Right kidney (tissue), 1 donor: ENCODE data around the gene HOMER3.
A peak's percentile ranks its signal among the peaks of the same experiment; 100 is the strongest.
"Not testable (repeated sequence)": the region's sequence is repeated elsewhere in the genome, so short reads cannot be mapped to it uniquely, and the experiment has no call there.

Experiments
- DNase-seq: peaks from one replicate; pipeline ENCODE4 v3.0.0-alpha.2; 2016

The HOMER3 gene

DNA sequence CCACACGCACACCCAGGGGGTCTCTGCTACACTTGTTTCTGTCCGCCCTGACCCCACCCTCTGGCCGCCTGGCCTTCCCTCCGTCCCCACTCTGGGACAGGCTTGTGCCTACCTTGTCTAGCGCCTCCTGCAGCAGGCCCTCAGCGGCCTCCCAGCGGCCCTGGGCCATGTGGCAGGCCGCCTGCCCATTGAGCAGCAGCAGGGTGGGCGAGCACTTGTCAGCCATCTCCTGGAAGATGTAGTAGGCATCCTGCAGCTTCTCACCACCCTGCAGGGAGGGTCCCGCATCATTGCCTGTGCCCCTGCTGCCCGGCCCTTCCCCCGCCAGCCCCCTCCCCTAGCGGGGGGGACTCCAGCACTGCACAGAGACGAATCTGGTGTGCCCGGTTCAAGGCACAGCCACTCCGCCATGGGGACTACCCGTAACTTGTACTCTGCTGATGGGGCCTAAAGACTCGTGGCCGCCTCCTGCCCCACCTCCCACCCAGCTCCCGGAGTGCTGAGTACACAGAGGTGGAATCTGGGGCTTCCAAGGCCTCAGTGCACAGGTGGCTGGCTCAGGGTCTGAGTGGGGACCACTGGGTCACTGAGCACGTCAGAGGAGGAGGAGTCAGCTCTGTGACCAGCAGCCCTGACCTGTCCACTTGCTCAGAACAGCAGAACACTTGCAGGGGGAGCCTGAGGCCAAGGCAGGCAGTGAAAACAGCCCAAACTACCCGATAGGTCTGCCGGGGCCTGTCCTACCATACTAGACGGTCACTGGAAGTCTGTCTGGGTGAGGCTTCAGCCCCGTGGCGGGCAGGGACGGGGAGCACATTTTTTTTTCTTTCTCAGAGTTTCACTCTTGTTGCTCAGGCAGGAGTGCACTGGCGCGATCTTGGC is 37.6 kb downstream of the HOMER3 start:
- no peak for DNase-seq

DNA sequence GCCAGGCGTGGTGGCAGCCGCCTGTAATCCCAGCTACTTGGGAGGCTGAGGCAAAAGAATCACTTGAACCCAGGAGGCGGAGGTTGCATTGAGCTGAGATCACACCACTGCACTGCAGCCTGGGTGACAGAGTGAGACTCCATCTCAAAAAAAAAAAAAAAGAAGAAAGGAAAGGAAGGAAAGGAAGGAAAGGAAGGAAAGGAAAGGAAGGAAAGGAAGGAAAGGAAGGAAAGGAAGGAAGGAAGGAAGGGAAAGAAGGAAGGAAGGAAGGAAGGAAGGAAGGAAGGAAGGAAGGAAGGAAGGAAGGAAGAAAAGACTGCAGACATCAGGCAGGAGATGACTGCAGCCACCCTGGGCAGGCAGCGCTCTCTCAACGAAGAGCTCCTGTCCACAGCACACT is 38.5 kb downstream of the HOMER3 start:
- DNase-seq: not testable (repeated sequence)

DNA sequence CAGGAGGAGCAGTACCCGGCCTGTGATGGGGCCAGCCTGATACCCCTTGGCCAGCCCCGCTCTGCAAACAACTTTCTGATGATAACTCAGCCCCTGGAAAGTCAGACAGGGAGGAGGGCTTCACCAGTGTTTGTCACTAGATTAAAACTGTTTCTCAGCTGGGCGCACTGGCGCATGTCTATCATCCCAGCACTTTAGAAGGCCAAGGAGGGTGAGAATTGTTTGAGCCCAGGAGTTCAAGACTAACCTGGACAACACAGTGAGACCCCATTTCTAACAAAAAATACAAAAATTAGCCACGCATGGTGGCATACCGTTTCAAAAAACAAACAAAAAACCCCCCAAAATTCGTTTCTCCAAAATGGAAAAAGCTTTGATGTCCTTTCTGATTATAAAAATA is 39.5 kb downstream of the HOMER3 start:
- DNase-seq: no peak

DNA sequence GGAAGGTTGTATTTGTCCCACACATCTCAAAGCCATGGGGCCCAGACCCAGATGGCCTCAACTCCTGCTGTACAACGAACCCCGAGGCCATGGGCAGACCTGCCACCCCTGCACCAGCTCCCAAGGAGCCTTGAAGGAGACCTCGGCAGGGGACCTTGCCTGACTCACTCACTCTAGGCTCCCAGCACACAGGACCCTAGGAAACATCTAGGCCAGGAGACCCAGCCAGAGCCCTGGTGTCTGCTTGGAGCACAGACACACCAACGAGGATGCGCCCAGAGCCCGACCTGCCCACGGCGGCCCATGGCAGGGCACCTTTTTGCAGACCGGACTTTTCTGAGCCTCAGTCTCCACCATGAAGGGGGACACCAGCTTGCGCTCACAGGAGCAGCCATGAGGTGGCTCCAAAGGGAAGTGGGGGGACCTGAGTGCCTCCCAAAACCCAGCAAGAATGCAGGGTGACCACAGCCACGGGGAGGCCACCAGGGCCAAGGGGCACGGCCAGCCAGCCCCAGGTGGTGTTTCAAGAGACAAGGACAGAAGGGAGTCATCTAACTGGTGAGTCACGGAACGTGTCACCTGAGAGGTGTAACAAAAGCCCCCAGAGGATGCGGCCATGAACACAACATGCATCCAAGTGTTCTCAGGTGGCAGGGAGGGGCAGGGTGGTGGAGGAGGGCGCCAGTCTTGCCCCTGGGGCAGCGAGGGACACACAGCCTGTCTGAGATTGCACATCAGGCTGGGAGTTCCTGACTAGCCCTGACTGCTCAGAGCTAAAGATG is 40.1 kb downstream of the HOMER3 start:
- DNase-seq: no peak

DNA sequence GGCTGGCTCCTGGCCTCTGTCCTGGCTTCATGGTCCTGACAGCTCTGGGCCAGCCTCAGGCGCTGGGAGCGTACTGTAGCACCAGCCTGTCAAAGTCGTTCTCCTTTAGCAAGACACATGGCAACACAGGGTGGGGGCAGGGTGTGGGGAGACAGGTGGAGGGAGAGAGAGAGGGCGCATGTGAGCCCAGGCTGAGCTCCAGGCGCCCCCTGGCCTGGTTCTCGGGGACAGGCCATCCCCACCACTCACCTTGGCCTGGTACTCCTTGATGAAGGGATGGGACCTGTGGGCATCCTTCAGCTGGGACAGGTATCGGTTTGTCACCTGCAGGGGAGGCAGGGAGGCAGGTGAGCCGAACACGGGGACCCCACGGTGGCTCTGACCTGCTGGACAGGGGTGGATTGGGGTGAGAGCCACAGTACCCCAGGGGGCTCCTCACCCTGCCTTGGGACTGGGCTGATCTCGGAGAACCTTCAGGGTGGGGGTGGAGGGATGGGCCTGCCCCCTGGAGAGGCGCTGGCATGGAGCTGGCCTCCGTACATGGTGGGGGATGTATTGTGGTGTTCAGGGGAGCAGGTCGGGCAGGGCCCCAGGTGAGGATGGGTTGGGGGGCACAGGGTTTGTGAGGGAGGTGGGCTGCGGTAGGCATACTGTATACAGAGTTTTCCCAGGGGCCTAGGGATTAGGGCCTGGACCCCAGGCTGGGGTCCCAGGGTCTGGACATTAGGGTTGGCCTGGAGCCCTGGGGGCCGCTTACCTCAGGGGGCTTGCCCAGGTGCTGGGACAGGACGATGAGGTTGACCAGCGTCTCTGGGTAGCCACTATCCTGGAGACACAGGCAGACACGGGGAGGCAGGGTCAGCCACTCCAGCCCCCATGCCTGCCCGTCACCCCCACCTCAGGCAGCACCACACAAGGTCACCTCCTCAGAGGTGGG is 41.1 kb downstream of the HOMER3 start:
- DNase-seq: no peak

DNA sequence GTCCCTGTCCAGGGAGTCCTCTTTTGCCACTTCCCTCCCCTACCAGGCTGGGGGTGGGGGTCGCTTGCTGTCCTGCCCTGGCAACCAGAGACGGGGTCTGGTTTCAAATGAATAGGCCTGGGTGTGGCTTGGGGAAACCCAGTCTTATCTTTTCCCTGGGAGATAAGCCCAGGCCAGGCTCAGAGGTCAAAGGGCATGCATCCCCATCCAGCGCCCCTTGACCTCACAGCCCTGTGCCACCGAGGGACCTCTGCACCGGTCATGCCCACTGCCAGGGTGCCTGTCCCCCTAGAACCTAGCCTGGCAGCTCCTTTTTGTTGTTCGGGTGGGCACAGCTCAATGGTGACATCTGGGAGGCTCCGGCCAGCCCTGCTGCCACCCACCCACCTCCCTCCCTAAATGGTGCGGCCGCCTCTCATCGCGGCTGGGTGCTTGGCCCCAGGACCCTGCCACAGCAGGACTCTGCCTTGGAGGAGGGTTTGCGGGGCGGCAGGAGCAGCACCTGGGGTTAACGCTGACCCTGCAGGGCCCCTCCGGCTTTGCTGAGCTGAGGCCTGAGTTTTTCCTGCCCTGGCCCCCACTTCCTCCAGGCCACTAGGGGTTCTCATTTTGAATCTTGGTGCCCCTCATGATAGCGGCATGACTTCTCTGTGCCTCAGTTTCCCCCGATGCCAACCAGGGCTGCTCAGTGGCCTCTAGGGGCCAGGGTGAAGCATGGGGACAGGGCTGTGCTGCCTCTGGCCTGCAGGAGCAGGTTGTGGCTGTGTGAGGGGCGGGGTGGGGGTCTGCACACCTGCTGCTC is 42.2 kb downstream of the HOMER3 start:
- no peak for DNase-seq

DNA sequence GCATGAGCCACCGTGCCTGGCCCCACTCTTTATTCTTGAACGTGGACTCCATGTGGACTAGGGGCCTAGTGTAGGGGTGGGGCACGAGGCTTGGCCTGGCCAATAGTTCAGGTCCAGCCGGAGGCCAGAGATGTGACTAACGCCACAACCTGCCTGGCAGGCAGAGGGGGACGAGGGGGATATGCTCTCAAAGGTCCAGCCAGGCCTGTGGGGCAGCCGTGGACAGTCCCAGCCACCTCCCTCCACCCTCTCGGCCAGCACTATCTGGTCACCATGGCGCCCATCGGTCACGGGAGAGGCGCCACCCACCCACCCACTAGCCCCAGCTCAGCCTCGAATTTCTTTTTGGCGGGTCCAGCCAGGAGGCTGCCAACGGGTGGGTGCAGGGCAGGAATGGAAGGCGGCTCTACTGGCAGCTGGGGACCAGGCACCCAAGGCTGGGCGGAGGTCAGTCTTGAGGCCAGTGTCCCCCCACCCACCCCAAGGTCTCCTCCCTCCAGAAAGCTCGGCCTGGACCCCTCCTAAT is 42.9 kb downstream of the HOMER3 start:
- no peak for DNase-seq

DNA sequence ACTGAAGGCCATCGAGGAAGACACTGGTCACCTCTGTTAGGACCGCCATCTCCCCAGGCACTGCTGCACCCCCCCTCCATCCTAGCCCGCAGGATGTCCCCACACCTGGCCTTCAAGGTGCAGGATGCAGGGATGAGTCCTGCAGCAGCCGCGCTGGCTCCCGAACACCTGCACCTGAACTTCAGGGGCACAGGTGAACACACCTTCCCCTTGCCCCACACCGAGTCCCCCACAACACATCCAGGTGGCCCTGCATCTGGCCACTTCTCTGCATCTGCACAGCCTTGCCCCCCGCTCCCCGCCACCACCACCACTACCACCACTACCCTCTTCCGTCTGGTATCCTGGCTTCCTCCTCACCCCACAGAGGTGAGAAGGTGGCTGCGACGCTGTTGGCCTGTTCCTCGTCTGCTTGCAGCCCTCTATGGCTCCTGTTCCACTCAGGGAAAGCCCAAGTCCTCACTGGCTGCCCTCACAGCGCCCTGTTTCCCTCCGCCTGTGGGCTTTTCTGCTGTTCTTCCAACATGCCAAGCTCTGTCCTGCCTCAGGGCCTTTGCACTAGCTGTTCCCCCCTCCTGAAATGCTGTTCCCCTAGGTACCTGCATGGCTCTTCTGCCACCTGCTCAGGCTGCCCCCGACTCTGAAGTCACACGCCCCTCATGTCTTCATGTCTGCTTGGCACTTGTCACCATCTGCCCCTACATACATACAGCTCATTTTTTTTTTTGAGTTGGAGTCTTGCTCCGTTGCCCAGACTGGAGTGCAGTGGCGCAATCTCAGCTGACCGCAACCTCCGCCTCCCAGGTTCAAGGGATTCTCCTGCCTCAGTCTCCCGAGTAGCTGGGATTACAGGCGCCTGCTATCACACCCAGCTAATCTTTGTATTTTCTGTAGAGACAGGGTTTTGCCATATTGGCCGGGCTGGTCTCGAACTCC is 43.7 kb downstream of the HOMER3 start:
- no peak for DNase-seq

DNA sequence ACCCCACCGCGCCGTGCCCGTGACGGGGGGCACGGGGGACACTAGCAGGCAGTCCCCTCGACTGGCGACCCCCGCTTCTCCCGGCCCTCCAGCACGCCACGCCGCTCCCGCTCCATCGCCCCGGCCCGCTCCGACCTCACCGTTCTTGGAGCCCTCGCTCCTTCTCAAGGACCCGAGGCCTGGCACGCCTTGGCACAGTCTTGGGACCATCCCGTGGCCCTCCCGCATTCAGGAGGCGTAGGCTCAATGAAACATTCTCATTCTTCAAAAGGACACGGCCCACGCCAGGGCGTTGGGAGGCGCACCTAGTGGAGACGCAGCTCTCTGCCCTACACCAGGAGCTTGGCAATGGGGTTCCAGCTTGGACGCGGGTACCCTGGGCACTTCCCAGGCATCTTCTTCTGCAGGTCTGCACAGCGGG is 44.6 kb downstream of the HOMER3 start:
- DNase-seq: no peak

DNA sequence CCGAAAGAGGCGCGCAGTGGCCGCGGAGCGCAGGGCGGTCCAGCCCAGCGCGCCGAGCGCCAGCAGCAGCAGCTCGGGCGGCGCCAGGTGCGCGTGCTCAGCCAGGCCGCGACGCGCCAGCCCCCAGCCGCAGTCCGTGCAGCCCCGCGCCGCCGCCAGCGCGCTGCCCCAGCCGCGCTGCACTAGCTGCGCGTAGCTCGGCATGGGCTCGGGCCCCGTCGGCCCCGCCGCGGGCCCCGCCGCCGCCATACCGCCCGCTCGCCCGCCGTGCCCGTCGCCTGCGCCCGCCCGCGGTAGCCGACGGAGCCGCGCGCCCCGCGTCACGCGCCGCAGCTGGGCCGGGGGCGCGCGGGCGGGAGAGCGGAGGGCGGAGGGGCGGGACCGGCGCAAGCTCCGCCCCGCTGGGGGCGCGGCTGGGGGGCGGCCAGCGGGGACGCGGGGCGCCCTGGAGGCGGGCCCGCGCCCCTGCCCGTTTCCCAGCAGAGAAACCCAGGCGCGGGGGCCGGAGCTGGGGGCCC is 45.1 kb downstream of the HOMER3 start, which contains the start of gene CERS1:
CERS1 (minus strand) TSS at position 335 of the 518 bp plus-strand sequence; CDS start at position 249, 86 bp downstream.
- no peak for DNase-seq

DNA sequence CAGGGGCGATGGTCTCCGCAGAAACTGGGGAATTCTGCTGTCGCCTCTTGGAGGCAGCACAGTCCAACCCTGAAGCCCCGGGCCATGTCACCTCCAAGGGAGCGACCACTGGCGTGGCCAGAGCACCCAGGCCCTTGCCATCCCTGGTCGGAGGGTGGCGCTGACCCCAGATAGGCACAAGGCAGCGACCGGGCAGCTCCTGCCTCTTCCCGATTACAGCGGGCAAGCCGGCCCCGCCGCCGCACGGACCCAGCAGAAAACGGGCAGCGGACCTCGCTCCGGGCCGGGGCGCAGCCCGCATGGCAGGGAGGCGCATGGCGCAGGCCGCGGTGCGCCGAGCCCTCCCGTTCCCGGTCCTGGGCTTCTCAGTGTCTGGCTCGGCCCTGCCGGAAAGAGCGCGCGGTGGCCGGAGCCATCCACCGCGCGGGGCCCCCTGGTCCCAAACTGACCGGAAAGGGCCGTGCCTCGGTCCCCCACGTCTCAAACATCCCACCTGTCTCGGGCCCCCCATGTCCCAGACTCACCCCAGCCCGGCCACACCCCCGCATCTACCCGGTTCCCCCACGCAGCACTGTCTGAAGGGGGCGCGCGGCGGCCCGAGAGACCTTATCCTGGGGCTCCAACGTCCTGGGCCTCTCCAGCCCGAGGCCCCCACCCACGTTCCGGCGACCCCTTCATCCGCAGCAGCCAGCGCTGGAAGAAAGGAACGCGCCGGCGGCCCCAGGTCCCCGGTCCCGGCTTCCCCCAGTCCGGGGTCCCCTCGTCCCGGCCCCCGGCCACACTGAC is 45.8 kb downstream of the HOMER3 start:
- peak; percentile 78 for DNase-seq

DNA sequence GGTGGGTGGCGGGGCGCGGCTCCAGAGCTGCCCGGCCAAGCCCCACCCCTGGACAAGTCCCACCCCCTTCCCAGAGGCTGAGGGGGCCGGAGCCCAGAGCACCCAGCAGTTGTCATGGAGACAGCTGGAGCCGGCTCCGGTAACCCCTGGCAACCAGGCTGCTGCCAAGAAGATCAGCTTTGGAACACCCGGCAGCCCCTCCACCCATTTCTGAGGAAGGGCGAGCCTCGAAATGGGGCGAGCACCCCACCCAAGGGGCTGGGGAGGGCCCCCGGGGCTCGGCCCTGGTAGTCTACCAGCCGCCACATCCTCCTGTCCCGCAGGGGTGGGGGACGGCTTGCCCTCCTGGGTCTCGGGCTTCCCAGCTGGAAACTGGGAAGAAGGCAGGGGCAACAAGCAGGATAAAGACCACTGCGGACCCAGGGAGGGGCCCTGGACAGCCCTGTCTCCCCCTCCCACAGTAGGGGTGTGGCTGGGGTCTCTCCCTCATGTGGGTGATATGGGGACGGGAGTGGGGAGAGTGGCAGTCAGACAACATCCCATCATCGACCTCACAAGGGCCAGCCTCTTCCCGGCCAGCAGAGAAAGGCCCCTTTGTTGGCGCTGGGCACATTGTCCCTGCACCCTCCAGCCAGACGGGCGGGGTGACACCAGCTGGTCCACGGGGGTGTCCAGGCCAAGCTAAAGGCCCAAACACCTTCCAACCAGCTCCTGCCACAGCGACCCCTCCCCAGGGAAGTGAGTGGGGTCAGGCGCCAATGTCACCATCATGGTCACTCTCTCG is 46.6 kb downstream of the HOMER3 start:
- no peak for DNase-seq

DNA sequence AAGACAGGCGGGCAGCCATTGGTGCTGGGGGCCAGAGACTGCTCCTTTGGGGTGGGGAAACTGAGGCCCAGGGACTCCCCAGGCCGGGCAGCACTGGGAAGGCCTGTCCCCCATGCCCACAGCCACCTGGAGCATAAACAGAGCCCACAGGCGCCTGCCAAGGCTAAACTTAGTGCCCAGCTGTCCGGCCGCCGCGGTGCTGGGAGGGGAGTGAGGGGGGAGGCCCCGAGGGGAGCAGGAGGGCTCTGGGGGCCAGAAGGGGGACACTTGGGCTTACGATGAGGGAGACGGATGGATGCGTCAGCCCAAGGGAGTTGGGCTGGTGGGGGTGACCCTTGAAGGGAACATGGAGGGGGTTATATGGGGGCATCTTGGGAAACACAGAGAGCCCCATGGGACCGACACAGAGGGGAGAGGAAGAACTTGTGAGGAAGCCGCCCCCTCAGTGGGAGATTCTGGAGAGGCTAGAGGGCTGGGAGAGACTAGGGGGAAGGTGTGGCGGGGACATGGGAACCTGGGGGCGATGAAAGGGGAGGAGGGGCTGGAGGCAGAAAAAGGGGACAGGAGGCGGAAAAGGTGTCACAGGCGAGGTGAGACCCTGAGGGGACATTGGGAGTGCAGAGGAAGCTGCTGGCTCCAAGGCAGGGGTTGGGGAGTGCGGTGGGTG is 47.3 kb downstream of the HOMER3 start:
- DNase-seq: no peak

DNA sequence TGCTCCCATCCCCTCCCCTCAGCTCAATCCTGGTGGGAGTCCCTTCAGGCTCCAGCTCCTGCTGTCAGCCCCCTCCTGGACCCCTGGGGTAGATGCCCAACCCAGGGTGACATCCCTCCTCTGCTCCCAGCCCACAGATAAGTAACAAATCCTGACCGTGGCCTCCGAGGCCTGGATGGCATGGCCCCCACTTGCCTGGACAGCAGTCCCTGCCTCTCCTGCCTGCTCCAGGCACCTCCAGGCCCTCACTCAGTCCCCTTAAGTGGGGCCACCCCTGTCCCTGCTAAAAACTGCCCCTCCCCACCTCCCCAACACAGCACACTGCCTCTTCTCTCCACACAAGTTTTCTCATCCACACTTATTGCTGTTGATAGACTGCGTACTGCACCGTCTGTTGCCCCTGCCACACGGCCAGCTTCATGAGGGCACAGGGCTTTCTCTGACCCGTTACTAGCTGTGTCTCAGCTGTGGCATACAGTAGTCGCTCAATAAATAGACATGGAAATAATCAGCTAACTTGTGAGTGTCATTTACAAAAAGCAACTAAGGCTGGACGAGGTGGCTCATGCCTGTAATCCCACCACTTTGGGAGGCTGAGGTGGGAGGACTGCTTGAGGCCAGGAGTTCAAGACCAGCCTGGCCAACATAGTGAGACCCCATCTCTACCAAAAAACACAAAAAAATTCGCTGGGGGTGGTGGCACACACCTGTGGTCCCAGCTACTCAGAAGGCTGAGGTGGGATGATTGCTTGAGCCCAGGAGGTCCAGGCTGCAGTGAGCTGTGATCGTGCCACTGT is 50.9 kb downstream of the HOMER3 start:
- no peak for DNase-seq

DNA sequence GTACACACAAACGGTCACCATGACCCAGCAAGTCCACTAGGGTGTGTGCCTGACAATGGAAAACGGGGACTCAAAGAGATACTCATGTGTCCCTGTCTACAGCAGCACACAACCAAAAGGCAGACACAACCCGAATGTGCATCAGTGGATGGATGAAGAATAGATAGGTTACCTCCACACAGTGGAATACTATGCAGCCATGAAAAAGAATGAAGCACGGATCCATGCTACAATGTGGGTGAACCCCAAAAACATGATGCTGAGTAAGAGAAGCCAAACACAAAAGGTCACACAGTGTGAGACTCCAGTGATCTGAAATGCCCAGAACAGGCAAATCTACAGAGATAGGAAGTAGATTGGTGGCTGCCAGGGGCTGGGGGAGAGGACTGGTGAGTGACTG is 54.0 kb downstream of the HOMER3 start:
- DNase-seq: no peak

DNA sequence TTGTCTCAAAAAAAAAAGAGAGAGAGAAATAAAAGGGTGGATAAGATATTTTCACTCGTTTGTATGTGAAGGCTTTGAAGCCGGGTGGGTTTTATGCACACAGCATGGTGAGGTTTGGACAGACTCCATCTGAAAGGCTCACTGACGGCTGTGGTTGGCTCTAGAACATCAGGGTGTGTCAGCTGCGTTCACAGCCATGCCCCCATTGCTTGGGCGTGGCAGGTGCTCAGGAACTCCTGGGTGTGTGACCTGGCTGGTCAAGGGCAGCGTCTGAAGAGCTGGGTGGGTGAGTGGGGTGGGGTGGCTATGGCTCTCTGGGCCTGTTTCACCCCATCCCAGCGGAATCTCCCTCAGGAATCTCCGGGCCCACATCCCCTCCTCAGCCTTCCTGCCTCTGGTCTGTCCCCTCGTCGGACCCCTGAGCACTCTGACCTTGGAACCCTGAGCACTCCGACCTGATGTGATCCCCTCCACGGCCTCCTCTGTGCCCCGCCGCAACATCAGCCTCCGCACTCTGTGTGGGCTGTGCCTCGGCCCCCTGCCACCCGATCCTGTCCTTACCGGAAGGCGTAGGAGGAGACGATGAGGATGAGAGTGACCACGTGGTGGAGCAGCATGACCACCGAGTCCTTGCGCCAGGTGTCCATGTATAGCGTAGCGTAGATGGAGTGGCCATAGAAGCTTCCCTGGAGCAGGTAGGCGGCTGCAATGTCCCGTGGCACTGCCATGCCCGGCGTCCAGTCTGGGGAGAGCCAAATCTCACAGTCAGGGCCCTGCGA is 57.3 kb downstream of the HOMER3 start:
- DNase-seq: no peak
